HCT116 (cell line): Measurements from ENCODE around the gene CHST8. TPM values are rescaled to one million over a fixed set of nuclear protein-coding genes. Genes with fewer than 3 reads are reported as not detected.

Source experiments
- ATAC-seq: fragments of 200-7000 bp; cut with Tn5 transposase; 2 replicates; pipeline ENCODE4 v1.9.1; 2020; ENCODE audit warnings: mild to moderate bottlenecking, moderate library complexity
- BruUV-seq: library from RNA; stranded (reverse); fragments of 400-500 nt; replicated peaks from 2 replicates; lab custom pipeline; 2021; lab: Mats Ljungman, UMichigan
- CTCF ChIA-PET: fragments of 300-600 bp; sonication (Branson Sonifier 250); formaldehyde crosslinking; loops from one replicate; lab custom pipeline; 2021; ENCODE audit warnings: antibody characterized with exemption; lab: Charles Lee
- POLR2A ChIA-PET: fragments of 300-600, 350-600 bp; sonication (Branson Sonifier 250); formaldehyde crosslinking; loops from one replicate; lab custom pipeline; 2021; ENCODE audit warnings: antibody characterized with exemption; lab: Charles Lee
- RAD21 ChIA-PET, 2 experiments: fragments of 300-600 bp; sonication (Branson Sonifier 250); formaldehyde crosslinking; loops; one replicate each; lab custom pipeline; 2023; ENCODE audit warnings: low total read pairs in 2 of 2; ENCODE audit not compliant: uncharacterized antibody in 2 of 2, unreplicated experiment in 2 of 2, low non-redundant PET in 1 of 2; lab: Charles Lee
- DNase-seq: peaks from one replicate; pipeline ENCODE4 v3.0.0-alpha.2; 2010; ENCODE audit warnings: low read depth, low spot score
- H2AFZ ChIP-seq: fragments of 200-600 bp; shearing (Covaris generic), sonication (generic); 2 replicates; pipeline ENCODE4 v1.6.1; 2017; ENCODE audit warnings: low read depth, mixed run types, mixed read lengths, antibody characterized with exemption, low read length; ENCODE audit not compliant: poor library complexity, severe bottlenecking
- H3K27ac ChIP-seq: 2 replicates; pipeline ENCODE4 v1.5.1; 2012; ENCODE audit warnings: low read depth, low read length
- H3K27me3 ChIP-seq: fragments of 200-600 bp; sonication (generic); 2 replicates; pipeline ENCODE4 v1.6.1; 2016; ENCODE audit warnings: mixed run types, low read length, mixed read lengths; ENCODE audit not compliant: insufficient read depth
- H3K36me3 ChIP-seq, 2 experiments: fragments of 200-500 bp in 1 of 2; fragments of 200-600 bp in 1 of 2; sonication (Bioruptor generic) in 1 of 2; sonication (generic) in 1 of 2; 2 replicates each; pipeline versions ENCODE4 v1.5.1 to v1.6.1; 2014 to 2016; ENCODE audit warnings: low read length in 2 of 2, inconsistent platforms in 1 of 2, mixed read lengths in 1 of 2, mixed run types in 1 of 2; ENCODE audit not compliant: insufficient read depth in 2 of 2, control insufficient read depth in 1 of 2
- H3K4me1 ChIP-seq, 2 experiments: fragments of 200-600 bp in 1 of 2; sonication (generic) in 1 of 2; 2 replicates each; pipeline versions ENCODE4 v1.5.1 to v1.6.1; 2012 to 2017; ENCODE audit warnings: low read length in 2 of 2, inconsistent platforms in 1 of 2, mild to moderate bottlenecking in 1 of 2, mixed read lengths in 1 of 2, mixed run types in 1 of 2, moderate library complexity in 1 of 2; ENCODE audit not compliant: insufficient read depth in 2 of 2, control insufficient read depth in 1 of 2
- H3K4me2 ChIP-seq: fragments of 200-600 bp; sonication (generic); 2 replicates; pipeline ENCODE4 v1.6.1; 2017; ENCODE audit warnings: mixed run types, low read length, mixed read lengths
- H3K4me3 ChIP-seq, 2 experiments: fragments of 200-600 bp in 1 of 2; sonication (generic) in 1 of 2; replicated peaks in 1 of 2; 2 replicates each; pipeline ENCODE4 v1.5.1; 2011 to 2016; ENCODE audit warnings: low read length in 2 of 2, control low read depth in 1 of 2, low read depth in 1 of 2, mild to moderate bottlenecking in 1 of 2, mixed read lengths in 1 of 2, mixed run types in 1 of 2
- H3K79me2 ChIP-seq: fragments of 200-600 bp; sonication (generic); 2 replicates; pipeline ENCODE4 v1.6.1; 2017; ENCODE audit warnings: mild to moderate bottlenecking, mixed run types, low read length, moderate library complexity, mixed read lengths; ENCODE audit not compliant: insufficient read depth
- H3K9ac ChIP-seq: fragments of 200-600 bp; sonication (generic); 2 replicates; pipeline ENCODE4 v1.6.1; 2016; ENCODE audit warnings: low read length, mixed read lengths
- H3K9me2 ChIP-seq: fragments of 200-600 bp; sonication (generic), shearing (Covaris generic); 2 replicates; pipeline ENCODE4 v1.6.1; 2017; ENCODE audit warnings: mixed run types, mild to moderate bottlenecking, moderate library complexity; ENCODE audit not compliant: insufficient read depth
- H3K9me3 ChIP-seq, 2 experiments: fragments of 200-500 bp in 1 of 2; fragments of 200-600 bp in 1 of 2; sonication (Bioruptor generic) in 1 of 2; sonication (generic) in 1 of 2; 2 replicates each; pipeline ENCODE4 v1.6.1; 2014 to 2017; ENCODE audit warnings: low read length in 2 of 2, mixed read lengths in 2 of 2, inconsistent platforms in 1 of 2, low read depth in 1 of 2, mild to moderate bottlenecking in 1 of 2, mixed run types in 1 of 2, moderate library complexity in 1 of 2; ENCODE audit not compliant: control insufficient read depth in 1 of 2, insufficient read depth in 1 of 2
- H4K20me1 ChIP-seq: fragments of 200-600 bp; sonication (generic), shearing (Covaris generic); 2 replicates; pipeline ENCODE4 v1.6.1; 2017; ENCODE audit warnings: mixed run types, mild to moderate bottlenecking, moderate library complexity; ENCODE audit not compliant: insufficient read depth
- CBX3 ChIP-seq: IDR thresholded peaks from 2 replicates; pipeline ENCODE4 v1.6.1; 2012; ENCODE audit warnings: low read depth
- EGR1 ChIP-seq: IDR thresholded peaks from 2 replicates; pipeline ENCODE4 v1.6.1; 2012; ENCODE audit warnings: low read depth
- JUND ChIP-seq: IDR thresholded peaks from 2 replicates; pipeline ENCODE4 v1.6.1; 2012
- RAD21 ChIP-seq: IDR thresholded peaks from 2 replicates; pipeline ENCODE4 v1.6.1; 2012; ENCODE audit warnings: low read depth, mild to moderate bottlenecking
- SIN3A ChIP-seq: IDR thresholded peaks from 2 replicates; pipeline ENCODE4 v1.6.1; 2012; ENCODE audit warnings: low read depth
- TCF7L2 ChIP-seq: IDR thresholded peaks from 2 replicates; pipeline ENCODE4 v1.7.0; 2011; ENCODE audit warnings: borderline replicate concordance, inconsistent platforms; ENCODE audit not compliant: insufficient read depth, insufficient read length; ENCODE audit errors: extremely low read depth
- ZNF274 ChIP-seq: fragments of 200-500 bp; sonication (Bioruptor generic); IDR thresholded peaks from 2 replicates; pipeline ENCODE4 v1.6.1; 2014; ENCODE audit warnings: mild to moderate bottlenecking, low read depth, low read length, inconsistent platforms
- intact Hi-C: fragments of 100-400 bp; cut with micrococcal nuclease; formaldehyde crosslinking; loops from 2 replicates; pipeline ENCODE4 v1.10.0; 2022
- total RNA-seq: library from RNA; stranded (reverse); gene quantifications from one replicate; pipeline ENCODE4 v1.2.1, GENCODE V29; 2021; ENCODE audit not compliant: unreplicated experiment
- TF ChIP-seq, protein P1 (sequence below): IDR thresholded peaks from 2 replicates; pipeline ENCODE4 v1.6.1; 2012; ENCODE audit warnings: low read depth

The CHST8 gene
- total RNA-seq, 1 experiment from 2014 or later = not detected

DNA sequence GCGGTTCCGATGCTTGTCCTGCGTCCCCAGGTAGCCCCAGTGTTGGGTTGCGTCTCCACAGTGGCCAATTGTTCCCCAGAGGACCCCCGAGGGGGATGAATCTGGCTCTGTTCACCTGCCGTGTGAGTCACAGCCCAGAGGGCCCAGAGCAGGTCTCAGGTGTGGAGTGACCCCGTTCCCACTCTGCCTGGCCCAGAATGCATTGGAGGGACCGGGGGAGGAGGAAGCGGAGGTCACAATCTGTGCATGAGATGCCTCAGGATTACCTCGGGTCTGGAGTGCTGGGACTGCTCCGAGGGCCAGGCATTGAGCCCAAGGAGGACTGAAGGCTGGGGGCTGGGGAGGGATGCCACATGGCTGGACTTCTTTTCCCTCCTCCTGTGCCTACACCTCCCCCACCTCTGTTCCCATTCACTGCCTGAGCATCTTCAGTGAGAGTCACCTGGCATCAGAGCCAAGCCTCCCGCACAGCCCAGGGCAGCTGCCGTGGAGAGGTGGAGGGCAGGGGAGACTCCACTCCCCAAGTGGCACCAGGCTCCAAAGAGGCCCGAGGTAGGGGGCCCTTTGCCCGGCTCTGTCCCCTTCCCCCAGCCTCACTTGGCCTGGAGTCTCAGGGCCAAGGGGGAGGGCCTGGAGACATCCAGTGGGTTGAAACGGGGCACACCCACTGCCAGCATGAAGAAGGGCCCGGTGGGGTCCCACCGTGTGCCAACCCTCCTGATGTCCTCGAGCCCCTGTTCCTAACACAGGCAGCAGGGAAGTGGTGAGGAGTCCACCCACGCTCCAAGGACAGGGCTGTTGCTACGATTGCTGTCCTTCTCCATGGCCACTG, 81.1 kb downstream of the CHST8 start:
- Histone ChIP-seq H3K79me2 (no peaks in the 10 kb centered on the region), H3K36me3 (no peaks in the 10 kb centered on the region), H4K20me1 (no peaks in the 10 kb centered on the region), H3K4me3 (no peak overlapping the region), H3K9me3 (no peaks in the 10 kb centered on the region), H3K9me2 (no peaks in the 10 kb centered on the region), H2AFZ (no peak overlapping the region), H3K4me2 (no peak overlapping the region), H3K27me3 (peaks cover 34% of the 10 kb centered on the region), H3K27ac (no peak overlapping the region), H3K4me1 (no peaks in the 10 kb centered on the region), H3K9ac (no peak overlapping the region)
- intact Hi-C loops = no loop called here
- no TSS peak for BruUV-seq
- DNase-seq = no peak
- CTCF ChIA-PET = no interaction called here
- no peak for ATAC-seq
- POLR2A ChIA-PET = no interaction called here
- RAD21 ChIA-PET = no interaction called here
- TF ChIP-seq CBX3 (no peak), RAD21 (no peak), SIN3A (no peak), EGR1 (no peak), ZNF274 (no peak), JUND (no peak), TCF7L2 (no peak)
- TF ChIP-seq, protein P1, sequence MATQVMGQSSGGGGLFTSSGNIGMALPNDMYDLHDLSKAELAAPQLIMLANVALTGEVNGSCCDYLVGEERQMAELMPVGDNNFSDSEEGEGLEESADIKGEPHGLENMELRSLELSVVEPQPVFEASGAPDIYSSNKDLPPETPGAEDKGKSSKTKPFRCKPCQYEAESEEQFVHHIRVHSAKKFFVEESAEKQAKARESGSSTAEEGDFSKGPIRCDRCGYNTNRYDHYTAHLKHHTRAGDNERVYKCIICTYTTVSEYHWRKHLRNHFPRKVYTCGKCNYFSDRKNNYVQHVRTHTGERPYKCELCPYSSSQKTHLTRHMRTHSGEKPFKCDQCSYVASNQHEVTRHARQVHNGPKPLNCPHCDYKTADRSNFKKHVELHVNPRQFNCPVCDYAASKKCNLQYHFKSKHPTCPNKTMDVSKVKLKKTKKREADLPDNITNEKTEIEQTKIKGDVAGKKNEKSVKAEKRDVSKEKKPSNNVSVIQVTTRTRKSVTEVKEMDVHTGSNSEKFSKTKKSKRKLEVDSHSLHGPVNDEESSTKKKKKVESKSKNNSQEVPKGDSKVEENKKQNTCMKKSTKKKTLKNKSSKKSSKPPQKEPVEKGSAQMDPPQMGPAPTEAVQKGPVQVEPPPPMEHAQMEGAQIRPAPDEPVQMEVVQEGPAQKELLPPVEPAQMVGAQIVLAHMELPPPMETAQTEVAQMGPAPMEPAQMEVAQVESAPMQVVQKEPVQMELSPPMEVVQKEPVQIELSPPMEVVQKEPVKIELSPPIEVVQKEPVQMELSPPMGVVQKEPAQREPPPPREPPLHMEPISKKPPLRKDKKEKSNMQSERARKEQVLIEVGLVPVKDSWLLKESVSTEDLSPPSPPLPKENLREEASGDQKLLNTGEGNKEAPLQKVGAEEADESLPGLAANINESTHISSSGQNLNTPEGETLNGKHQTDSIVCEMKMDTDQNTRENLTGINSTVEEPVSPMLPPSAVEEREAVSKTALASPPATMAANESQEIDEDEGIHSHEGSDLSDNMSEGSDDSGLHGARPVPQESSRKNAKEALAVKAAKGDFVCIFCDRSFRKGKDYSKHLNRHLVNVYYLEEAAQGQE = no peak
- TF ChIP-seq, all 23 proteins: peak for 0
